HL-60/S4 treated with retinoic acid at 250 ng/mL for 4 days and 3 days (cell line): ENCODE results near the gene PHACTR1.
"Not testable (repeated sequence)": the region's sequence is repeated elsewhere in the genome, so short reads cannot be mapped to it uniquely, and the experiment has no call there.

Source experiments
- in situ Hi-C: fragments of 300-500 bp; cut with MboI; formaldehyde crosslinking; loops from 2 replicates; pipeline ENCODE4 v1.7.0; 2022; ENCODE audit warnings: low sequenced_read_pairs

PHACTR1 gene

GRCh38 chr6:12939314-12939713 is 222.7 kb downstream of the PHACTR1 start:
- in situ Hi-C loops = no loop called here

- in situ Hi-C loops = no loop called here
These were observed 224.9 kb downstream of the PHACTR1 start for GRCh38 chr6:12941422-12941821.

- in situ Hi-C loops = no loop called here
These were observed 227.0 kb downstream of the PHACTR1 start for GRCh38 chr6:12943549-12943948.

GRCh38 chr6:12944001-12944400 is 227.4 kb downstream of the PHACTR1 start:
- in situ Hi-C loops = no loop called here

GRCh38 chr6:12944528-12944927 is 228.0 kb downstream of the PHACTR1 start:
- in situ Hi-C loops = not testable (repeated sequence)

GRCh38 chr6:12947151-12947871 is 230.7 kb downstream of the PHACTR1 start:
- in situ Hi-C loops = no loop called here

- in situ Hi-C loops = no loop called here
These were observed 231.4 kb downstream of the PHACTR1 start for GRCh38 chr6:12947967-12948366.

GRCh38 chr6:12950976-12951375 is 234.4 kb downstream of the PHACTR1 start:
- in situ Hi-C loops = no loop called here

GRCh38 chr6:12951415-12951814 is 234.8 kb downstream of the PHACTR1 start:
- in situ Hi-C loops = no loop called here

- in situ Hi-C loops = no loop called here
These were observed 235.8 kb downstream of the PHACTR1 start for GRCh38 chr6:12952318-12952717.

- in situ Hi-C loops = no loop called here
These were observed 239.4 kb downstream of the PHACTR1 start for GRCh38 chr6:12955956-12956355.

- in situ Hi-C loops = no loop called here
These were observed 240.4 kb downstream of the PHACTR1 start for GRCh38 chr6:12956991-12957320.

GRCh38 chr6:12957321-12958051 is 240.9 kb downstream of the PHACTR1 start:
- in situ Hi-C loops = no loop called here

- in situ Hi-C loops = no loop called here
These were observed 241.6 kb downstream of the PHACTR1 start for GRCh38 chr6:12958052-12958706.

- in situ Hi-C loops = no loop called here
These were observed 245.2 kb downstream of the PHACTR1 start for GRCh38 chr6:12961761-12962160.

- in situ Hi-C loops = no loop called here
These were observed 246.0 kb downstream of the PHACTR1 start for GRCh38 chr6:12962529-12962928.

- in situ Hi-C loops = no loop called here
These were observed 246.4 kb downstream of the PHACTR1 start for GRCh38 chr6:12962987-12963386.

GRCh38 chr6:12963567-12963966 is 247.0 kb downstream of the PHACTR1 start:
- in situ Hi-C loops = no loop called here

- in situ Hi-C loops = no loop called here
These were observed 251.1 kb downstream of the PHACTR1 start for GRCh38 chr6:12967686-12968085.

GRCh38 chr6:12968290-12968689 is 251.7 kb downstream of the PHACTR1 start:
- in situ Hi-C loops = no loop called here

- in situ Hi-C loops = no loop called here
These were observed 252.4 kb downstream of the PHACTR1 start for GRCh38 chr6:12968839-12969558.
